GM12878 (cell line): ENCODE data around the gene FBXL12. TPM values are rescaled to one million over a fixed set of nuclear protein-coding genes. Genes with fewer than 3 reads are reported as not detected.

Experiments used
- ATAC-seq: fragments of 200-7000 bp; cut with Tn5 transposase; 3 replicates; pipeline ENCODE4 v1.9.1; 2020; ENCODE audit warnings: mild to moderate bottlenecking, moderate library complexity
- BruUV-seq: library from RNA; stranded (reverse); fragments of 400-500 nt; replicated peaks from 2 replicates; lab custom pipeline; 2021; lab: Mats Ljungman, UMichigan
- CTCF ChIA-PET: fragments of 300-600 bp; sonication (Branson Sonifier 250); formaldehyde crosslinking; extraction: SDS; loops from one replicate; lab custom pipeline; 2021; ENCODE audit warnings: inconsistent platforms; lab: Yijun Ruan, JAX
- POLR2A ChIA-PET: fragments of 350-600 bp; formaldehyde crosslinking; extraction: SDS; loops from one replicate; lab custom pipeline; 2021; ENCODE audit warnings: inconsistent platforms; lab: Charles Lee
- RAD21 ChIA-PET: fragments of 300-600 bp; sonication (Branson Sonifier 250); formaldehyde crosslinking; loops from one replicate; lab custom pipeline; 2023; ENCODE audit warnings: antibody characterized with exemption; ENCODE audit not compliant: unreplicated experiment; lab: Charles Lee
- SMC1A ChIA-PET: fragments of 300-600 bp; sonication (Branson Sonifier 250); formaldehyde crosslinking; loops from one replicate; lab custom pipeline; 2023; ENCODE audit not compliant: unreplicated experiment, uncharacterized antibody; lab: Charles Lee
- DNase-seq: peaks from one replicate; pipeline ENCODE4 v3.0.0-alpha.2; 2011; ENCODE audit warnings: low read depth, low spot score
- FAIRE-seq: peaks from 3 replicates; lab custom pipeline; 2011; peaks lifted over from hg19 to GRCh38; lab: Jason Lieb, UNC
- H2AFZ ChIP-seq: 2 replicates; pipeline ENCODE4 v1.6.0; 2011; ENCODE audit warnings: low read depth, low read length, control low read depth; ENCODE audit not compliant: control insufficient read depth
- H3K27ac ChIP-seq: 2 replicates; pipeline ENCODE4 v1.5.1; 2011; ENCODE audit warnings: control low read depth; ENCODE audit not compliant: control insufficient read depth, insufficient read depth
- H3K27me3 ChIP-seq, 2 experiments: replicated peaks in 1 of 2; 2 replicates each; pipeline versions ENCODE4 v1.6.0 to v1.6.1; 2011; ENCODE audit warnings: low read length in 1 of 2; ENCODE audit not compliant: control insufficient read depth in 2 of 2, insufficient read depth in 2 of 2
- H3K36me3 ChIP-seq, 2 experiments: 2 replicates each; pipeline ENCODE4 v1.5.1; 2011; ENCODE audit warnings: low read length in 1 of 2; ENCODE audit not compliant: control insufficient read depth in 2 of 2, insufficient read depth in 2 of 2
- H3K4me1 ChIP-seq: 2 replicates; pipeline ENCODE4 v1.6.1; 2011; ENCODE audit warnings: mild to moderate bottlenecking, low read length, moderate library complexity, mixed read lengths; ENCODE audit not compliant: control insufficient read depth, insufficient read depth
- H3K4me2 ChIP-seq: 2 replicates; pipeline ENCODE4 v1.6.0; 2011; ENCODE audit warnings: control low read depth; ENCODE audit not compliant: control insufficient read depth, insufficient read depth
- H3K4me3 ChIP-seq: fragments of 200-600 bp; sonication (generic); 2 replicates; pipeline ENCODE4 v1.5.1; 2016
- H3K79me2 ChIP-seq: 2 replicates; pipeline ENCODE4 v1.6.0; 2011; ENCODE audit warnings: low read length; ENCODE audit not compliant: control insufficient read depth, insufficient read depth
- H3K9ac ChIP-seq: 2 replicates; pipeline ENCODE4 v1.8.0; 2011; ENCODE audit warnings: low read length, control low read depth, mixed read lengths; ENCODE audit not compliant: control insufficient read depth, insufficient read depth
- H3K9me3 ChIP-seq: replicated peaks from 3 replicates; pipeline ENCODE4 v1.5.1; 2011; ENCODE audit warnings: mild to moderate bottlenecking, low read length; ENCODE audit not compliant: control insufficient read depth, insufficient read depth
- H4K20me1 ChIP-seq: 2 replicates; pipeline ENCODE4 v1.6.0; 2011; ENCODE audit not compliant: control insufficient read depth, insufficient read depth
- DPF2 ChIP-seq: fragments of 450-650 bp; IDR thresholded peaks from 2 replicates; pipeline ENCODE4 v1.6.1; 2017; ENCODE audit warnings: mild to moderate bottlenecking
- FOS ChIP-seq: IDR thresholded peaks from 3 replicates; pipeline ENCODE4 v1.6.1; 2011; ENCODE audit warnings: borderline replicate concordance; ENCODE audit not compliant: insufficient read length; ENCODE audit errors: extremely low read depth
- POLR2A ChIP-seq: IDR thresholded peaks from 2 replicates; pipeline ENCODE4 v1.6.1; 2011; ENCODE audit warnings: low read depth, mild to moderate bottlenecking, low read length
- TAF1 ChIP-seq: IDR thresholded peaks from 2 replicates; pipeline ENCODE4 v1.6.1; 2011; ENCODE audit warnings: mild to moderate bottlenecking, low read depth, low read length, borderline replicate concordance
- WGBS: methylation state at CpG from one replicate; pipeline ENCODE4 v1.1.6; 2016; ENCODE audit warnings: low lambda C conversion rate; ENCODE audit not compliant: insufficient replicate concordance, insufficient coverage; ENCODE audit errors: missing lambda C conversion rate; 5-methylcytosine and 5-hydroxymethylcytosine counted together
- in situ Hi-C: fragments of 300-500 bp; cut with MboI; formaldehyde crosslinking; loops from 9 replicates; pipeline ENCODE4 v1.14.3; 2018; ENCODE audit warnings: mixed read lengths
- intact Hi-C: fragments of 100-400 bp; cut with micrococcal nuclease; formaldehyde crosslinking; loops from one replicate; pipeline ENCODE4 v1.14.2; 2022; ENCODE audit not compliant: unreplicated experiment
- polyA plus RNA-seq, 11 experiments: library from polyadenylated mRNA; depleted of rRNA in 4 of 11; unstranded in 6 of 11; stranded (reverse) in 5 of 11; fragments of >200 nt; fragmentation: Nextera tagmentation in 4 of 11; fragmentation: Illumina TruSeq in 1 of 11; extraction: Ambion mirVana in 4 of 11; extraction: Trizol in 1 of 11; gene quantifications; 1 replicate in 1 of 11; 2 replicates in 10 of 11; pipeline versions ENCODE4 v1.2.1 to v1.2.3, GENCODE V29; 2011 to 2016; ENCODE audit warnings: inconsistent platforms in 2 of 11, missing spikeins in 2 of 11, low read depth in 1 of 11
- total RNA-seq, 4 experiments: library from RNA; depleted of rRNA in 3 of 4; stranded (reverse); fragments of >200 nt in 3 of 4; fragmentation: Illumina TruSeq in 1 of 4; extraction: Trizol in 1 of 4; gene quantifications; 2 replicates each; pipeline versions ENCODE4 v1.2.1 to v1.2.3, GENCODE V29; 2013 to 2021

The FBXL12 gene
- total and polyA plus RNA-seq, 10 of the 15 experiments (the other 5 are each of a cell fraction or from before 2014, with no cell fraction given), result 1.4 to 40.0 (median 23.2) TPM

- FAIRE-seq (peak; percentile 44), DNase-seq (no peak), ATAC-seq (no peak)
- BruUV-seq, result no TSS peak
- Histone ChIP-seq H4K20me1 (no peaks in the 10 kb centered on the region), H3K9ac (no peak overlapping the region), H3K4me3 (peak overlapping the region; percentile 54; the same call in 1 of the 2 replicates), H3K9me3 (peaks cover 9% of the 10 kb centered on the region), H2AFZ (peak overlapping the region; percentile 69), H3K79me2 (peaks cover 20% of the 10 kb centered on the region), H3K27me3 (no peaks in the 10 kb centered on the region), H3K4me2 (peak overlapping the region; percentile 84), H3K36me3 (peaks cover 0 to 3% of the 10 kb centered on the region in 2 experiments; a peak in 1 of 4 replicates), H3K27ac (no peak overlapping the region), H3K4me1 (peaks cover 3% of the 10 kb centered on the region)
- POLR2A ChIA-PET, result interaction anchor here (0.5 kb wide), 2 partner anchors 88 to 380 kb away, joined by 3 to 6 read pairs; no protein-coding TSS in a partner anchor
- TF ChIP-seq POLR2A, result peak; percentile 51; the same call in 1 of the 2 replicates
- TF ChIP-seq TAF1, result no peak
- in situ Hi-C loops (no loop called here), intact Hi-C loops (no loop called here)
- RAD21 ChIA-PET, result interaction anchor here (0.9 kb wide), 1 partner anchor 51 kb away, joined by 3 read pairs; the partner anchor contains the start of gene ZNF846
- WGBS, result under 1% methylated on average over 21 of the region's 21 CpGs
- SMC1A ChIA-PET, result no interaction called here
- CTCF ChIA-PET, result no interaction called here
Observed at GRCh38 chr19:9819596-9819909, 674 bp upstream of the FBXL12 start.

GRCh38 chr19:9818175-9818733, 625 bp downstream of the FBXL12 start:
- CTCF ChIA-PET, result interaction anchor here (1.3 kb wide), 1 partner anchor 12 kb away, joined by 3 read pairs; no protein-coding TSS in a partner anchor
- POLR2A ChIA-PET, result interaction anchor here (1.2 kb wide), 1 partner anchor 9 kb away, joined by 5 read pairs; no protein-coding TSS in a partner anchor
- in situ Hi-C loops, result no loop called here
- peaks cover 3% of the 10 kb centered on the region for H3K4me1 ChIP-seq
- peak overlapping the region; percentile 53 for H3K4me2 ChIP-seq
- no TSS peak for BruUV-seq
- SMC1A ChIA-PET, result interaction anchor here (0.6 kb wide), 1 partner anchor 684 kb away, joined by 3 read pairs; no protein-coding TSS in a partner anchor
- 3% methylated on average over 27 of the region's 39 CpGs for WGBS
- H3K27me3 ChIP-seq, result no peaks in the 10 kb centered on the region
- DNase-seq (no peak), ATAC-seq (no peak)
- TF ChIP-seq FOS (no peak), DPF2 (peak; percentile 72; the same call in 1 of the 2 replicates)
- TF ChIP-seq, all 136 proteins: peak for 1
- Histone ChIP-seq H3K27ac (peak overlapping the region; percentile 98), H3K36me3 (peaks cover 0 to 6% of the 10 kb centered on the region in 2 experiments; a peak in 1 of 4 replicates), H3K9me3 (peaks cover 9% of the 10 kb centered on the region), H3K4me3 (peak overlapping the region; percentile 97), H3K9ac (peak overlapping the region; percentile 95), H3K79me2 (peaks cover 20% of the 10 kb centered on the region), H4K20me1 (no peaks in the 10 kb centered on the region), H2AFZ (peak overlapping the region; percentile 95)
- FAIRE-seq, result no peak
- intact Hi-C loops, result no loop called here
- RAD21 ChIA-PET, result interaction anchor here (0.7 to 0.9 kb wide), 2 partner anchors 50 to 763 kb away, joined by 3 to 5 read pairs; partner anchors contain the start of gene ZNF846
